ENCODE results near the gene STXBP5. TPM values are rescaled to one million over a fixed set of nuclear protein-coding genes. Genes with fewer than 3 reads are reported as not detected.
A peak's percentile ranks its signal among the peaks of the same experiment; 100 is the strongest.

STXBP5 gene
- total RNA-seq, 1 donor, result 144 TPM

- Histone ChIP-seq H3K4me3 (ENCODE audit: insufficient read depth, low read length) (no peak overlapping the region), H4K20me1 (ENCODE audit: insufficient read depth, low read length) (no peaks in the 10 kb centered on the region), H3K4me2 (ENCODE audit: insufficient read depth, low read length) (no peak overlapping the region), H3K36me3 (ENCODE audit: insufficient read depth, low read length) (no peaks in the 10 kb centered on the region), H3K27ac (ENCODE audit: low read depth, low read length) (no peak overlapping the region), H3K79me2 (ENCODE audit: insufficient read depth, low read length) (no peaks in the 10 kb centered on the region), H2AFZ (ENCODE audit: low read length) (no peak overlapping the region), H3K27me3 (ENCODE audit: insufficient read depth, low read length) (no peaks in the 10 kb centered on the region), H3K9me3 (ENCODE audit: low read depth, low read length) (no peaks in the 10 kb centered on the region), H3K4me1 (ENCODE audit: insufficient read depth, low read length) (no peaks in the 10 kb centered on the region)
- DNase-seq (ENCODE audit: insufficient read length, low spot score, missing footprints), result peak; percentile 64
- no peak for TF ChIP-seq CTCF (IDR thresholded peaks at IDR 0.05; ENCODE audit: extremely low read depth, low read depth, low read length)
These were observed 230.3 kb downstream of the STXBP5 start for GRCh38 chr6:147434516-147434915.

GRCh38 chr6:147437615-147438014 is 233.4 kb downstream of the STXBP5 start:
- no peak for DNase-seq (ENCODE audit: insufficient read length, low spot score, missing footprints)
- Histone ChIP-seq H4K20me1 (ENCODE audit: insufficient read depth, low read length) (no peaks in the 10 kb centered on the region), H3K27ac (ENCODE audit: low read depth, low read length) (no peak overlapping the region), H3K9me3 (ENCODE audit: low read depth, low read length) (no peaks in the 10 kb centered on the region), H3K4me3 (ENCODE audit: insufficient read depth, low read length) (no peak overlapping the region), H3K36me3 (ENCODE audit: insufficient read depth, low read length) (no peaks in the 10 kb centered on the region), H3K79me2 (ENCODE audit: insufficient read depth, low read length) (no peaks in the 10 kb centered on the region), H3K27me3 (ENCODE audit: insufficient read depth, low read length) (no peaks in the 10 kb centered on the region), H3K4me2 (ENCODE audit: insufficient read depth, low read length) (no peak overlapping the region), H3K4me1 (ENCODE audit: insufficient read depth, low read length) (no peaks in the 10 kb centered on the region), H2AFZ (ENCODE audit: low read length) (no peak overlapping the region)
- TF ChIP-seq CTCF (IDR thresholded peaks at IDR 0.05; ENCODE audit: extremely low read depth, low read depth, low read length), result no peak

- no peak overlapping the region for H2AFZ ChIP-seq (ENCODE audit: low read length)
- no peaks in the 10 kb centered on the region for H3K36me3 ChIP-seq (ENCODE audit: insufficient read depth, low read length)
- H3K79me2 ChIP-seq (ENCODE audit: insufficient read depth, low read length), result no peaks in the 10 kb centered on the region
- no peaks in the 10 kb centered on the region for H3K27me3 ChIP-seq (ENCODE audit: insufficient read depth, low read length)
- no peak overlapping the region for H3K4me2 ChIP-seq (ENCODE audit: insufficient read depth, low read length)
- no peak overlapping the region for H3K27ac ChIP-seq (ENCODE audit: low read depth, low read length)
- DNase-seq (ENCODE audit: insufficient read length, low spot score, missing footprints), result no peak
- no peak overlapping the region for H3K4me3 ChIP-seq (ENCODE audit: insufficient read depth, low read length)
- no peaks in the 10 kb centered on the region for H3K4me1 ChIP-seq (ENCODE audit: insufficient read depth, low read length)
- H4K20me1 ChIP-seq (ENCODE audit: insufficient read depth, low read length), result no peaks in the 10 kb centered on the region
- no peak for TF ChIP-seq CTCF (IDR thresholded peaks at IDR 0.05; ENCODE audit: extremely low read depth, low read depth, low read length)
- no peaks in the 10 kb centered on the region for H3K9me3 ChIP-seq (ENCODE audit: low read depth, low read length)
These were observed 234.7 kb downstream of the STXBP5 start for GRCh38 chr6:147438758-147439528.

Small RNA genes within 50 kb of the gene (small RNA-seq; reads per million reads assigned to genes)
- gene AL355365.1, result not detected

Measured in osteoblast (primary cell).